Measurements from ENCODE around the gene KCNJ14.

Gene KCNJ14

GRCh38 chr19:48445256-48445605, 10.1 kb upstream of the KCNJ14 start:
- peak in 22 of 56 donors; percentile 9 to 84 (median 62) for DNase-seq

- peak; percentile 51 to 97 (median 86) for DNase-seq
These were observed 9.5 kb upstream of the KCNJ14 start, which contains the start of gene GRWD1 for GRCh38 chr19:48445606-48446481. GRWD1 (plus strand) TSS chr19:48445983; CDS start chr19:48446006, 23 bp downstream.

GRCh38 chr19:48446579-48446978, 8.8 kb upstream of the KCNJ14 start:
- DNase-seq, result no peak

DNA sequence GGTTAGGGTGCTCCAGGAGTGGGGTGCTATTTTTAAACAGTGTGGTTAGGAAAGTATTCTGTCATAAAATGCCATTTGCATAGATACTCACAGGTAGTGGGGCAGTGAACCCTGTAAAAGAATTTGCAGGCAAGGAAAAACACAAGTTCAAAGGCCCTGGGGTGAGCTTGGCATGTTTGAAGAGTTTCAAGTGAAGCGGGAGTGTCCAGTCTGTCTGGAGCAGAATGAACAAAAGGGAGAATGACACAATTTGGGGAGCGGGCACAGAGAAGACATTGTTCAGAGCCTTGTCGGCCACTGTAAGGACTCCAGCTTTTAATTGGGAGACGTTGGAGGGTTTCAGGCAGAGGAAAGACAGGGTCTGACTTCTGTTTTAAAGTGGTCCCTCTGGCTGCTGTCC, 6.8 kb upstream of the KCNJ14 start:
- no peak for DNase-seq

GRCh38 chr19:48450441-48450840, 4.9 kb upstream of the KCNJ14 start:
- no peak for DNase-seq

GRCh38 chr19:48450863-48451262, 4.5 kb upstream of the KCNJ14 start:
- DNase-seq, result no peak

GRCh38 chr19:48451624-48452023, 3.8 kb upstream of the KCNJ14 start:
- no peak for DNase-seq

- no peak for DNase-seq
These were observed 2.8 kb upstream of the KCNJ14 start for GRCh38 chr19:48452289-48453190.

GRCh38 chr19:48454150-48454730, 1.1 kb upstream of the KCNJ14 start:
- peak in 23 of 56 donors; percentile 2 to 55 (median 26) for DNase-seq

DNA sequence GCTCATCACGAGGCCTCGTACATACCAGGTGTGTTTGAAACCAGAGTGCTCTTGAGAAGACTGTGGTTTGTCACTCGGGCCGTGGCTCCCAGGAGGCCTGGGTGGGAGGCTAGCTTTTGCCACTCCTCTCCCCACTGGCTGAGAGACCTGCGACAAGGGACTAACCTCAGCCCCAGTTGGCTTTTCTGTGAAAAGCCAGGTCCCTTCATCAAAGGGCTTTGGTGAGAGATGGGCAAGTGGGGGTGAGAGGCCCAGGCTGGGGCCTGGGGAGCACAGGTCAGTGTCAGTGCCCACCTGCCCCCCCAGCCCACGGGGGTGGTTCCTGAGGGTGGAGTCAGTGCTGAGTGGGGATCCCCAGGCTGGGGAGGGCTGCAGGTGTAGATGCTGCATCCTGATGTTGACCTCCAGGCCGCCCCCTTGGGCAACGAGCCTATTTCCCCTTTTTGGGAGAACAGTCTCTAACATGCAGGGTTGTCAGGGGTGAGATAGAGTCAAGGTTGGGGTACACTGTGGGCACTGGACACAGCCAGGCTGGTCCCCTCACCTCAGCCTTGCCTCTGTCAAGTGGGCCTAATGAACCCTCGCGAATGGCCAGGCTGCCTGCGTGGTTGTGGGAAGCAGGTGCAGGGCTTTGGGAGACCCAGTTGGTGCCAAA, 661 bp downstream of the KCNJ14 start:
- no peak for DNase-seq

DNA sequence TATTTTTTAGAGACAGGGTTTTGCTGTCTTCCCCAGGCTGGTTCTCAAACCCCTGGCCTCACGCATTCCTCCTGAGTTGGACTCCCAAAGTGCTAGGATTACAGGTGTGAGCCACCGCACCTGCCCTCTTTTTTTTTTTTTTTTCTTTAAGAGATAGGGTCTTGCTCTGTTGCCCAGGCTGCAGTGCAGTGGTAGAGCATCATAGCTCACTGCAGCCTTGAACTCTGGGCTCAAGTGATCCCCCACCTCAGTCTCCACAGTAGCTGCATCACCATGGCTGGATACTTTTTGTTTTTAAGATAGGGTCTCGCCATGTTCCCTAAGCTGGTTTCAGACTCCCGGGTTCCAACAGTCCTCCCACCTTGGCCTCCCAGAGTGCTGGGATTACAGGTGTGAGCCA, 1.5 kb downstream of the KCNJ14 start:
- no peak for DNase-seq

- DNase-seq, result no peak
These were observed 2.6 kb downstream of the KCNJ14 start for GRCh38 chr19:48458016-48458415.

- no peak for DNase-seq
These were observed 6.2 kb downstream of the KCNJ14 start for GRCh38 chr19:48461651-48461981.

- DNase-seq, result no peak
These were observed 6.7 kb downstream of the KCNJ14 start for GRCh38 chr19:48461982-48462655.

DNA sequence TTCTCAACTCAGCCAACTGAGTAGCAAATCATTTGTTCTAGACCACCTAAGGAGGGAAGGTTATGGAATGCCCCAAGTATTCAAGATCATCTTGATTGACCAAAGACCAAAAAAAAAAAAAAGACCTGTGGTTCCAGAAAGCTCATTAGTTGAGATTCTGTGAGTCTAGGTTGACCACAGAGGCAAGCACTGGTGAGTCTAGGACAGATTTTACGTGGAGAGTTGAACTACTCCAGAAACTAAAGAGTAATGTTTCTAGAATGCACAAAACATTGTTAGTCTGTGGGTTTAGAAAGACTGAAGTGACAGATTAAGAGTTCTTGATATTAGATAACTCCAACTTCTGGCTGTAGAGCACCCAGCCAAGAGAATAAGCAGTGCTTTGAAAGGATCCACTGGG, 9.8 kb downstream of the KCNJ14 start:
- no peak for DNase-seq

DNA sequence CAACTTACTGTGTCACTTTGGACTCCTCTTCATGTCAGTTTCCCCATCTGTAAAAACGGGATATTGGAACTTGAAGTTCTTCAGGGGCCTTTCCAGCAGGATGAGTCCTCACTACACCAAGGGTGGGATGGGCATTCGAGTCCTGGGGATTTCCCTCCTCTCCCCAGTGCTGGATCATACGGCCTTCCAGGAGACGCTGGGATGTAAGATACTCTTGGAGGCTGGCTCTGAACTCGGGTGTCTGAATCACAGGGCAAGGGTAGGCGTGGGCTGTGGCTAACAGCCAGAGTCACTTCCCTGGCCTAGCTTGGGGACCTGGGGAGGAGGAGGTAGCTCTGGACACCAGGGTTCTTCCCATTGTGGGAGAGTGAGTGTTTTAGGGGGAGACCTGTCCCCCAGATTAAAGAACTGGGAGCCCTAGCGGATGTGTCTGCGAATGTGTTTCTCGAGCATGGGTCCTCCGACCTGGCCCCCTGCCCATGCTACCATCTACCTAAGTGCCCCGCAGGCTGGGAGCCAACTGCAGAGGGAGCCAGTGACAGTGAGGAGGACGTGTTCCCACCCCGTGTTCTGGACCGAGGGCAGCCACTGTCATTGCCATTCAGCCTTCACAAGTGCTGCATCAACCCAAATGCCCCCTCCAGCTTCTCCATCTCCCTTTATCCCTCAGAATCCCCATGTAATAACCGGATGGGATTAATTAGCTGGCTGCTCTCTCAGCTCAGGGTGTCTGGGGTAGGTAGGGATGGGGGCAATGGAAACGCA, 11.4 kb downstream of the KCNJ14 start:
- DNase-seq, result no peak

- DNase-seq, result peak; percentile 89 to 100 (median 100)
These were observed 13.5 kb downstream of the KCNJ14 start for GRCh38 chr19:48468772-48469288.

GRCh38 chr19:48469289-48469881, 14.0 kb downstream of the KCNJ14 start, which contains the start of gene CYTH2:
CYTH2 (plus strand) TSS chr19:48469369; CDS start chr19:48469508, 139 bp downstream.
- peak in 55 of 56 donors; percentile 37 to 93 (median 81) for DNase-seq

All from nucleus accumbens (tissue), 56 donors.